ENCODE data around the gene BOLA3. TPM values are rescaled to one million over a fixed set of nuclear protein-coding genes. Genes with fewer than 3 reads are reported as not detected.

The BOLA3 gene
- total RNA-seq, 1 experiment from 2014 or later: 79.7 TPM

GRCh38 chr2:74152954-74153353 lies 5.2 kb upstream of the BOLA3 start:
- CTCF ChIA-PET: no interaction called here
- H3K4me3 Mint-ChIP-seq (ENCODE audit: unreplicated experiment): no peak overlapping the region
- no peak overlapping the region for H3K4me3 ChIP-seq (ENCODE audit: low read depth, low read length)
- H3K36me3 Mint-ChIP-seq (ENCODE audit: insufficient read depth, unreplicated experiment): peaks cover 80% of the 10 kb centered on the region
- H3K4me1 Mint-ChIP-seq (ENCODE audit: low read depth, unreplicated experiment): peaks cover 6% of the 10 kb centered on the region
- no peaks in the 10 kb centered on the region for H3K9me3 Mint-ChIP-seq (ENCODE audit: unreplicated experiment)
- BruUV-seq (replicated peaks): no TSS peak
- intact Hi-C loops (cut with micrococcal nuclease; ENCODE audit: unreplicated experiment): no loop called here
- H3K27me3 Mint-ChIP-seq (ENCODE audit: insufficient read depth, unreplicated experiment): no peaks in the 10 kb centered on the region
- H3K36me3 ChIP-seq (ENCODE audit: control insufficient read depth, insufficient read depth, low read length): no peaks in the 10 kb centered on the region
- no peaks in the 10 kb centered on the region for H3K9me3 ChIP-seq
- no peak for DNase-seq
- TF ChIP-seq CTCF (IDR thresholded peaks at IDR 0.05; ENCODE audit: insufficient read depth in 1 of 2, low read depth in 1 of 2, low read length in 1 of 2, severe bottlenecking in 1 of 2, unreplicated experiment in 1 of 2): no peak
- H3K27ac Mint-ChIP-seq (ENCODE audit: unreplicated experiment): no peak overlapping the region
- POLR2A ChIA-PET: no interaction called here
- no peaks in the 10 kb centered on the region for H3K27me3 ChIP-seq (replicated peaks; ENCODE audit: control insufficient read depth, insufficient read depth, low read length)
- peaks cover 7% of the 10 kb centered on the region; the same call in 1 of the 2 replicates for H3K4me1 ChIP-seq

- H3K36me3 ChIP-seq (ENCODE audit: control insufficient read depth, insufficient read depth, low read length): no peaks in the 10 kb centered on the region
- no peaks in the 10 kb centered on the region for H3K9me3 ChIP-seq
- POLR2A ChIA-PET: no interaction called here
- H3K9me3 Mint-ChIP-seq (ENCODE audit: unreplicated experiment): no peaks in the 10 kb centered on the region
- H3K27me3 ChIP-seq (replicated peaks; ENCODE audit: control insufficient read depth, insufficient read depth, low read length): no peaks in the 10 kb centered on the region
- H3K4me3 Mint-ChIP-seq (ENCODE audit: unreplicated experiment): no peak overlapping the region
- no peaks in the 10 kb centered on the region for H3K27me3 Mint-ChIP-seq (ENCODE audit: insufficient read depth, unreplicated experiment)
- no peak for DNase-seq
- CTCF ChIA-PET: interaction anchor here (0.7 to 2.1 kb wide), 2 partner anchors 29 to 100 kb away, joined by 4 to 9 read pairs; no protein-coding TSS in a partner anchor
- TF ChIP-seq CTCF (IDR thresholded peaks at IDR 0.05; ENCODE audit: insufficient read depth in 1 of 2, low read depth in 1 of 2, low read length in 1 of 2, severe bottlenecking in 1 of 2, unreplicated experiment in 1 of 2): no peak
- peaks cover 7% of the 10 kb centered on the region; the same call in 1 of the 2 replicates for H3K4me1 ChIP-seq
- no peak overlapping the region for H3K27ac Mint-ChIP-seq (ENCODE audit: unreplicated experiment)
- BruUV-seq (replicated peaks): no TSS peak
- H3K36me3 Mint-ChIP-seq (ENCODE audit: insufficient read depth, unreplicated experiment): peaks cover 48% of the 10 kb centered on the region
- peaks cover 6% of the 10 kb centered on the region for H3K4me1 Mint-ChIP-seq (ENCODE audit: low read depth, unreplicated experiment)
- H3K4me3 ChIP-seq (ENCODE audit: low read depth, low read length): no peak overlapping the region; the same call in 1 of the 2 replicates
- intact Hi-C loops (cut with micrococcal nuclease; ENCODE audit: unreplicated experiment): loop anchor here (2.0 to 10.0 kb wide), 3 partner anchors 29 to 215 kb away; partner anchors contain the start of genes MOB1A and MTHFD2
Observed at GRCh38 chr2:74149570-74150319, 2.0 kb upstream of the BOLA3 start.

- no peak overlapping the region for H3K27ac Mint-ChIP-seq (ENCODE audit: unreplicated experiment)
- no TSS peak for BruUV-seq (replicated peaks)
- Histone ChIP-seq H3K27me3 (replicated peaks; ENCODE audit: control insufficient read depth, insufficient read depth, low read length) (no peaks in the 10 kb centered on the region), H3K4me3 (ENCODE audit: low read depth, low read length) (peak overlapping the region; percentile 68), H3K4me1 (peaks cover 7% of the 10 kb centered on the region; the same call in 1 of the 2 replicates), H3K9me3 (no peaks in the 10 kb centered on the region), H3K36me3 (ENCODE audit: control insufficient read depth, insufficient read depth, low read length) (no peaks in the 10 kb centered on the region; the same call in 1 of the 2 replicates)
- peaks cover 6% of the 10 kb centered on the region for H3K4me1 Mint-ChIP-seq (ENCODE audit: low read depth, unreplicated experiment)
- no peak overlapping the region for H3K4me3 Mint-ChIP-seq (ENCODE audit: unreplicated experiment)
- peaks cover 42% of the 10 kb centered on the region for H3K36me3 Mint-ChIP-seq (ENCODE audit: insufficient read depth, unreplicated experiment)
- H3K27me3 Mint-ChIP-seq (ENCODE audit: insufficient read depth, unreplicated experiment): no peaks in the 10 kb centered on the region
- DNase-seq: no peak
- no peaks in the 10 kb centered on the region for H3K9me3 Mint-ChIP-seq (ENCODE audit: unreplicated experiment)
- no peak for TF ChIP-seq CTCF (IDR thresholded peaks at IDR 0.05; ENCODE audit: insufficient read depth in 1 of 2, low read depth in 1 of 2, low read length in 1 of 2, severe bottlenecking in 1 of 2, unreplicated experiment in 1 of 2)
- intact Hi-C loops (cut with micrococcal nuclease; ENCODE audit: unreplicated experiment): loop anchor here (2.0 to 10.0 kb wide), 3 partner anchors 30 to 214 kb away; partner anchors contain the start of genes MOB1A and MTHFD2
- CTCF ChIA-PET: interaction anchor here (0.5 to 2.1 kb wide), 4 partner anchors 29 to 101 kb away, joined by 4 to 12 read pairs (median 7); partner anchors contain the start of gene MOB1A
- POLR2A ChIA-PET: interaction anchor here (1.6 kb wide), 1 partner anchor 29 kb away, joined by 7 read pairs; no protein-coding TSS in a partner anchor
Observed at GRCh38 chr2:74149247-74149525, 1.5 kb upstream of the BOLA3 start.

All from Caco-2 (cell line).